Mucosa of stomach (tissue), 1 donor: ENCODE data around the gene FAM53A.

ENCODE experiments used
- H3K27me3 ChIP-seq: one replicate; pipeline ENCODE4 v1.7.0; 2013; ENCODE audit warnings: mild to moderate bottlenecking, low read length; ENCODE audit not compliant: control insufficient read depth, insufficient read depth
- H3K36me3 ChIP-seq: one replicate; pipeline ENCODE4 v1.7.0; 2013; ENCODE audit warnings: low read length; ENCODE audit not compliant: control insufficient read depth, insufficient read depth
- H3K4me1 ChIP-seq: one replicate; pipeline ENCODE4 v1.7.0; 2013; ENCODE audit warnings: mild to moderate bottlenecking, low read length; ENCODE audit not compliant: control insufficient read depth, insufficient read depth
- H3K4me3 ChIP-seq: one replicate; pipeline ENCODE4 v1.7.0; 2013; ENCODE audit warnings: low read length
- H3K9ac ChIP-seq: one replicate; pipeline ENCODE4 v1.7.0; 2013; ENCODE audit warnings: mild to moderate bottlenecking, low read length, moderate library complexity
- H3K9me3 ChIP-seq: one replicate; pipeline ENCODE4 v1.7.0; 2013; ENCODE audit warnings: mild to moderate bottlenecking, low read length, moderate library complexity; ENCODE audit not compliant: control insufficient read depth
- donor health status: Pancreatic carcinoma.

FAM53A gene

DNA sequence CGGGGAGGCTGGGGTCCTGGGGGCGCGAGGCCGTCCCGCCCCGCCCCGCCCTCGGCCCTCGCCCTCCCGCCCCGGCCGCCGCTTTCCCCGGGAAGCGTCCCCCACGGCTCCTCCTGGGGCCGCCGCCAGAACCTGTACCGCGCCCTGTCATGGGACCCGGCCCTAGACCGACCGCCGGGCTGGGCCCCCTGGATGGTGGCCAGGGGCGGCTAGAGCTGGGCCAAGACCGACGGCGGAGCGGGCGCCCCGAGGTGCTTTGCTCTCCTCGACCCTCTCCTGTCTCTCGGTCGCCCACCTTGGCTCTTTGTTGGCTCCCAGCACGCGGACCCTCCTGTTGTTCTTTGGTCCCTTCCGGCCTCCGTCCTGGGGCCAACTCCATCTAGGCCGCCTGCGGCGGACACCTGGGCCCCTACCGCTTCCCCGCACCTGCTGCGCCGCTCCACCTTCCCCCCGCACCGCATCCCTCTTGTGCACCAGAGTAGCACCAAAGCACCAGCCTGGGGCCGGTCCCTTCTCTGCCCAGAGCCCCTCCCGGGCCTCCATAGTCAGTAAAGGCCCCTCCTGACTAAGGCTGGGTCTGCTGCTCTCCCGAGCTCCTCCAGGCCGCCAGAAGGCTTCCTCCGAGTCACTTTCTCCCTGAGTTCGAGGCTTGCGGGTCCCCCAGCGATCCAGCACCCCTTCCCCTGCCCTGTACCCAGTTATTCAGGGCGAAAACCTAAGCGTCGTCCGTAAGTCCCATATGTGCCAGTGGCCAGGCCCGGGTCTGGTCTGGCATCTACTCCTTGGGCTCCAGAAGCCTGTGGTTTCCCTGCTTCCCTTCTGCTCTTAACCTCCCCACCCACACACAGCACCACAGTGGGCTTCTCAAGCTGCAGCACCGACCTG is 37.8 kb upstream of the FAM53A start:
- peaks cover 55% of the 10 kb centered on the region for H3K4me1 ChIP-seq
- no peaks in the 10 kb centered on the region for H3K9me3 ChIP-seq
- H3K4me3 ChIP-seq: peak overlapping the region; percentile 19
- H3K27me3 ChIP-seq: no peaks in the 10 kb centered on the region
- H3K9ac ChIP-seq: peak overlapping the region; percentile 61
- H3K36me3 ChIP-seq: no peaks in the 10 kb centered on the region

- no peaks in the 10 kb centered on the region for H3K27me3 ChIP-seq
- no peaks in the 10 kb centered on the region for H3K36me3 ChIP-seq
- no peaks in the 10 kb centered on the region for H3K9me3 ChIP-seq
- H3K4me3 ChIP-seq: peak within 1 kb of the TSS; percentile 87
- H3K4me1 ChIP-seq: peaks cover 51% of the 10 kb centered on the region
- H3K9ac ChIP-seq: peak within 1 kb of the TSS; percentile 78
These were observed 37.0 kb upstream of the FAM53A start, which contains the start of the genes TACC3 and TMEM129 for GRCh38 chr4:1721003-1721665. Gene TACC3 (plus strand): TSS chr4:1721521. CDS start chr4:1723422, 1,901 bp downstream. Gene TMEM129 (minus strand): TSS chr4:1721323. CDS start chr4:1720837, 486 bp downstream.

DNA sequence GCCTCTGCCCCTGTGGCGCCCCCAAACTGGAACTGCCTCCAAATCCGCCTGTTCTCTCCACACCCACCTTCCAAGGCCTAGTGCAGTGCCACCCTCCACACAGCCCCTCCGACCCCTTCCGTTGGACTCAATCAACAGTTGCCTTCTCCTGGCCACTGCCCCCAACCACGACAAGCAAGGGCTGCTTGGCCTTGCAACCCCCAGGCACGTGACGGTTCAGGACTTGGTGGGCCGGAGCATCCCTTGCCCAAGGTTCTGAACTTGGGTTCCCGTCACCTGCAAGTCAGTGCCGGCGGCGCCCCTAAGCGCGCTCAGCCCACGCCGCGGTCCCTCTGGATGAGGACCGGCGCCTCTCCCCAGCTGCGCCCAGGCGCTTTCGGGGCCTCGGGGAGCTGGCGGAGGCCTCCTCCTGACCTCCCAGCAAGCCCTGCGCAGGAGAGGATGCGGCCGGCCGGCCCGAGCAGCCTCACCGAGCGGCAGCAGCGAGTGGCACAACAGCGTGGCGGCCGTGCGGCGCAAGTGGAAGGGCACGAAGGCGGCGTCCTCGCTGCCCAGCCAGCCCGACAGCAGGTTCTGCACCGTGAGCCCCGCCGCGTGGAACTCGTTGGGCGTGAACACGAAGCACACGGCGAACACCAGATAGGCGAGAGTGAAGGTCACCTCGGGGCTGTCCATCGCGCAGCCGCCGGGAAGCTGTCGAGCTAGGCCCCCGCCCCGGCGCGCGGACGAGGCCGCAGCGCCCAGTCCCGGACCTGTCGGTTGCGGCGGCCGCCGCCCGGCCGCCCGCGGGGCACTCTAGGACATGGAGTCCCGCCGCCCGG is 36.3 kb upstream of the FAM53A start:
- Histone ChIP-seq H3K9ac (peak overlapping the region; percentile 78), H3K9me3 (no peaks in the 10 kb centered on the region), H3K27me3 (no peaks in the 10 kb centered on the region), H3K4me1 (peaks cover 48% of the 10 kb centered on the region), H3K36me3 (no peaks in the 10 kb centered on the region), H3K4me3 (peak overlapping the region; percentile 87)

DNA sequence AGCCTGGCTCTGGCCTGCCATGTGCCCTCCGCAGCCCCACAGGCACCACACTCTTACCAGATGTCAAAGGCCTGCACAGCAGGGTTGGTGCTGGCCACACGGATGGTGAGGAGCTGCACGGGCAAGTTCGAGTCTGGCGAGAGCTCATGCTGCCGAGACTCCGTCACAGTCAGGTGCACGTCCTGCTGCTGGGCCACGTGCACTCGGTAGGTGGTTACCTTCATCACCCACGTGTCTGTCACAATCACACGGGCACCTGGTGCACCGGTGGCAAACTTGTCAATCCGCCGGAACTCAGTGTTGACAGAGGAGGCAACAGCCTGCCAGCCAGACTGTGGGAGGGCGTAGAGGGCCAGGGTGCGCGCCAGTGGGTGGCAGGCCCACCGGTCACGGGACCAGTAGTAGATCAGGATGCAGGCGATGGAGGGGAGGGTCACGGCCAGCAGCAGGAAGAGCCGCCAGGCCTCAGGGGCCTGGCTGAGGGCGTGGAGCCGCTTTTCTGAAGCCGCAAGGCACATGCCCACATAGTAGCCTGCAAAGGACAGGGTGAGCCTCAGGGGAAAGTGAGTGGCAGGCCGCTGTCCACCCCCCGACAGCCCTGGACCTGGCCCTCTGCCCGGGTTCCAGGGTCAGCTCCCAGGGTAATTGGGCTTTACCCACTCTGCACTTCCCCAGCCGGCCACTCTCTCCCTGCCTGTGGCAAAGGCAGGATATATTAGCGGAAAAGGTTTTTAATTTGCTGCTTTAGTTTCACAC is 34.2 kb upstream of the FAM53A start:
- H3K36me3 ChIP-seq: no peaks in the 10 kb centered on the region
- no peaks in the 10 kb centered on the region for H3K9me3 ChIP-seq
- H3K4me1 ChIP-seq: peaks cover 48% of the 10 kb centered on the region
- no peaks in the 10 kb centered on the region for H3K27me3 ChIP-seq
- H3K9ac ChIP-seq: no peak overlapping the region
- no peak overlapping the region for H3K4me3 ChIP-seq

DNA sequence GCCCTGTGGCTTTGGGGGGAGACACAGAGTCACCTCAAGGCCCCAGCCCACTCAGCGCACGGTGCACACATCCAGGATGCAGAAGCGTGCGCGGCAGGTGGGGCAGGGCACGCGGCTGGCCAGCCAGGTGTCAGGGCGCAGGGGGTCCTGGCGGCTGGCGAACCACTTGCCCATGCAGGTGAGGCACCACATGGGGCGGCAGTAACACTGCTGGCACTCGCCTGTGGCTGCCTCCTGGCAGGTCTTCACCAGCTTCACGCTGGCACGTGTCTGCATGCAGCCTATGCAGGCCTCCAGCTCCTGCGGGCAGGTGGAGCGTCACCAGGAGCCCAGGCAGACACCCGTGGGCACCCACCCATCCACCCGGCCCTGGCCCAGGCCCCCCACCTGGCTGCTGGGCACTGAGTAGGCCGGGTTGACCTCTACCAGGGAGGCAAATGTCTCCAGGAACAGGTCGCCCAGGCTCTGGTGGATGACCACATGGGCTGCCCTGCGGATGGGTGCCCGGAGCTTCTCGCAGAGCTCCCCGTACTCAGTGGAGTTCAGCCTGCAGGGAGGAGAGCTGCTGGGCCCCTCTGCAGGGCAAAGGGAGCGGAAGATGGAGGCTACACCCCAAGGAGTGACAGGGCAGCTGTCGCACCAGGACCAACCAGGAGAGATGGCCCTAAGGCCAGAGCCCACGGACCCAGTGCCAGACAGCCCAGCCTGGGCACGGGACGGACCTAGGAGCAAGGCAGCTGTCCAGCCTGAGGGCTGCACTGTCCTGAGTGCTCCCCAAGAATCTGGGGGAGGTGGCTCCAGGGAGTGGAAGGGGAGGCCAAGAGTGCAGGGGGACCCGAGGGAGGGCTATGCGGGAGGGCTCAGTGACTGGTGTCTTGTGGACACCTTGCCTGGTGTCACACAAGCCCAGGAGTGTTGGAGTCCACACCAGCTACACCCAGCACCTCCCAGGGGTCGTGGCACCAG is 33.3 kb upstream of the FAM53A start:
- H3K27me3 ChIP-seq: no peaks in the 10 kb centered on the region
- H3K4me3 ChIP-seq: no peak overlapping the region
- no peak overlapping the region for H3K9ac ChIP-seq
- no peaks in the 10 kb centered on the region for H3K36me3 ChIP-seq
- no peaks in the 10 kb centered on the region for H3K9me3 ChIP-seq
- peaks cover 41% of the 10 kb centered on the region for H3K4me1 ChIP-seq

DNA sequence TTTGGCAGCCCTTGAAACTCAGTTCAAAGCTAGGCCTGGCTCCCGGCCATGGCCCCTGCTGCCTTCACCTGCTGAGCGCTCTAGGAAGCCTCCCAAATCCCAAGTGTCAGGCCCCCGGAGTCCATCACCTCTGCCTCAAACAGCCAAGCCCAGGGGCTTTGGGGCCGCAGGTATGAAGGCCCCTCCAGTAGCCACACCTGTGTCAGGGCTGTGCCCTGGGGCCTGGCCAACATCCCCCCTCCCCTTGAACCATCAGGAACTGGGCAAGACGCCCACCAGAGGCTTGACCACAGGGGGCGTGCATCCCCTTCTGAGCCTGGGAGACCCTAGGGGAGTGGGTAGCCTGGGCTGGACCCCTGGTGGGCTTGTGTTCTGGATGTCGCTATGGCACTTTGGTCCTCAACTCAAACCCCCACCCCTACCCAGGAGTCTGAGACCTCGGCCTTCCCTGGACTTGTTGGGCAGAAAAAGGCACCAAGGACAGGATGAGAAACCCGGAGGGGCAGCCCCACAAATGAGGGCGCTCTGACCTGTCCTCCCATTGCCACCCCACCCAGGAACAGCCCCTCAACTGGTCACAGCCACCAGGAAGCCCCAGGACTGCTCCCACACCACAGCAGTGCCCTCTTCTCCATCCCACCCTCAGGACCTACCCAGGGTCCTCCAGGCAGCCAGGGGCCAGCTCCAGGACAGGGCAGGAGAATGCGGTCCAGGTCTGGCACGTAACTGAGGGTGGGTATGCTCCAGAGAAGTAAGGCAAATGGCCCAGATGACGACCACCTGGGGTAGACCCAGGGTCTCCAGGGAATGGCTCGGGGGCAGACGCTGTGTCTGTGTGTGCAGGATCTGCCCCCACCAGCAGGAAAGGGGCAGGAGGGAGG is 32.2 kb upstream of the FAM53A start:
- Histone ChIP-seq H3K4me1 (peaks cover 36% of the 10 kb centered on the region), H3K9me3 (no peaks in the 10 kb centered on the region), H3K27me3 (no peaks in the 10 kb centered on the region), H3K36me3 (no peaks in the 10 kb centered on the region), H3K9ac (no peak overlapping the region), H3K4me3 (no peak overlapping the region)

DNA sequence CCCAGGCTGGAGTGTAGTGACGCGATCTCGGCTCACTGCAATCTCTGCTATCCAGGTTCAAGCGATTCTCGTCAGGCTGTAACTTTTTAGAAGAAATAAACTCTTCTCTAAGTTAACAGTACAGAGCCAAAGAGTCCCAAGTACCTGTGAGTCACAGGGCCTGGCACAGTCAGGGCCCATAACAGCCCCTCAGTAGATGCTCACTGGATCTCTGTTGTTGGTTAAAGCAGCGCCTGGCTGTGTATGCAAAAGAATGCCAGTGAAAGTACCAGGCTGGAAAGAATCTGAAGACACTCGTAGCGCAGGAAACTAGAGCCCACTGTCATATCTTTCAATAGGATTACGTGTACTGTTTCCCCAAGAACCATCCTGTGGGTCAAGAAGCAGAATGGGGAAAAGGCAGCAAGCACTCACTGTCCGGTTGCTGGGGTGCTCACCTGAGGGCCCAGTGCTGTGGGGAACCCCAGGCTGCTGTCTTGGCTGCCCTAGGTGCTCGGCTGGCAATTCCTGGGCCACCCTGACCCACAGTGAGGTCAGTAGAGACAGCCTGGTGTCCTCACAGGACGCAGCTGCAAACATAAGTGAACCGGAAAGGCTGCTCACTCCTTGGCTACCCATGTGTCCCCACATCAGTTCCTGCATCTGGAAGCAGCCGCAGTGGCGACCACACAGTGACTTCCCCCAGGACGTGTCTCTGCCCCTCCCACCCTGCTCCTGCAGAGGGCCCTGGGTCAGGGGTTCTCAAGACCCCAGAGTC is 31.1 kb upstream of the FAM53A start:
- Histone ChIP-seq H3K27me3 (no peaks in the 10 kb centered on the region), H3K4me1 (peaks cover 38% of the 10 kb centered on the region), H3K9me3 (no peaks in the 10 kb centered on the region), H3K4me3 (no peak overlapping the region), H3K9ac (no peak overlapping the region), H3K36me3 (no peaks in the 10 kb centered on the region)

DNA sequence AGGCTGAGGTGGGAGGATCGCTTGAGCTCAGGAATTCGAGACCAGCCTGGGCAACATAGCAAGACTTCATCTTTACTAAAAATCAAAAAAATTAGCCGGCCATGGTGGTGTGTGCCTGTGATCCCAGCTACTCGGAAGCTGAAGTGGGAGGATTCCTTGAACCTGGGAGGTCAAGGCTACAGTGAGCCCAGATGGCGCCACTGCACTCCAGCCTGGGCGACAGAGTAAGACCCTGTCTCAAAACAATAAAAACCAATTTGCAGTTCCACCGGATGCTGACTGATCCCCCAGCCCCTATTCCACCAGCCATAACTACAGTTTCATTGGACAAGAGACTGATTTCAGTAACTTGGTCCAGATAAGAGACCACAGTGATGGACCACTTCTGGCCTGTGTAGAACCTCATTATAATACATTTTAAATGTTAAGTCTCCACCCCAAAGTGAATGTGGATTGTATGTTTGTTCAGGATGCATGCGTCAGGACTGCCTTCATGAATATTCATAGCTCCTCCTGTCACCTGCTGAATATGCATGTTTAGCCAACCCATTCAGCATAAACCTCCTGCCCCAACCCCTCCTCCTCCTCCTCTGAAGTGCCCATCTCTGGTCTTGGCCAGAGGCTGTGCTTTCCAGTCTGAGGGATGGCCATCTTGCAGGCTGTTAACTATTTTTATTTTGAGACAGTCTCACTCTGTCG is 30.3 kb upstream of the FAM53A start:
- peaks cover 36% of the 10 kb centered on the region for H3K4me1 ChIP-seq
- H3K4me3 ChIP-seq: no peak overlapping the region

More for the DNA sequence above, 30.3 kb upstream of the FAM53A start:
- no peaks in the 10 kb centered on the region for H3K36me3 ChIP-seq
- no peak overlapping the region for H3K9ac ChIP-seq
- no peaks in the 10 kb centered on the region for H3K9me3 ChIP-seq
- no peaks in the 10 kb centered on the region for H3K27me3 ChIP-seq
